ENCODE data around the gene PODNL1. TPM values are rescaled to one million over a fixed set of nuclear protein-coding genes. Genes with fewer than 3 reads are reported as not detected.

PODNL1 gene
- total RNA-seq, 1 donor from 2014 or later = 2.7 TPM

DNA sequence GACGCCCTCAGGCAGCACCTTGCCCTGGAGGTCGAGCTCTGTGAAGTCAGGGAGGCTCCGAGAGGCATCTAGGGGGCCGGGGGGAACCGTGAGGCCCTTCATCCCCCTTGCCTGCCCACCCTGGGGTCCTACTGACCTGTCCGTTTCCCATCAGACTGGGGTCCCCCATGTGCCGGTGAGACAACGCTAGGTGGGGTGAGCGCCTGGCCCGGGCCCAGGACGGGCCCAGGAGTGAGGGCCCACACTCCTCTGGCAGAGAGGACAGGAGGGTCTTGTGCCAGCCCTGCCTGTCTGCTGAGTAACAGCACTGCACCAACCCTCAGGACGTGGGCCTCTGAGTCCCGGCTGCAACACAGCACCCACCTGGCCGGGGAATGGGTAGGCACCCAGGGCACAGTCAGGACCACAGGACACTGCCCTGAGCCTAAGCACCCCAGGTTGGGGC is 28.5 kb upstream of the PODNL1 start:
- no peak for DNase-seq

DNA sequence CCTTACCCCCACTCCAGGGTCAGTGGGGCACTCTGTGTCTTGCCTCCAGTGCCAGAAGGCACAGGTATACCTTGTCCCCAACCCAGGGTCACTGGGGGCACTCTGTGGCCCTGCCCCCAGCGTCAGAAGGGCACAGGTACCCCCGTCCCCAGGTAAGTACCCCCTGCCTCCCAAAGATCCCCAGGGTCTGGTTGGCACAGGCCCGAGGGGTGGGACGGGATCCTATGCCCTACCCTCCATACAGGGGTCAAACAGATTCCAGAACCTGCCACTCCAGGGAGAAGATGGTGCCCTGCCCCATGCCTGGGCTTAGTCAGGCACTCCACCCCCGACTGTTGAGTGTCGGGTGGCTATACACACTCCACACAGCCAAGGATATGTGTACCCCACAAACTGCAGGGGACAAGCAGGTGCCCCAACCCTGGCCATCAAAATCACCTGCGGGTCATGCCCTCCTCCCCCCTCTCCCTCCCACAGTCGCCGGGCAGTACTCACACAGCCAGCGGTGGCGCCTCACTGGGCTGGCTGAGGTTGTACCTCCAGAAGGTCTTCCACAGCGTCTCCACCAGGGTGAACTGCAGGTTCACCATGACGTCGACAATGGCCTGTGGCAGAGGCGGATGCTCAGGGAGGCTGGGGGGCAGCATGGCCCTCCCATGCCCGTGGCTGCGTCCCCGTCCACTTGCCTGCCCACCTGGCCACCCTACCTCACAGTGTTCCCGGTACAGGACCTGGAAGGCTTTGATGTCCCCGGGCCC is 27.9 kb upstream of the PODNL1 start:
- DNase-seq (no peak), ATAC-seq (no peak)
- Histone ChIP-seq H3K4me3 (no peak overlapping the region), H3K4me1 (no peaks in the 10 kb centered on the region), H3K9me3 (no peaks in the 10 kb centered on the region), H3K27me3 (ENCODE audit: low read depth) (no peaks in the 10 kb centered on the region), H3K36me3 (peaks cover 98% of the 10 kb centered on the region), H3K27ac (no peak overlapping the region)
- TF ChIP-seq, protein P1, sequence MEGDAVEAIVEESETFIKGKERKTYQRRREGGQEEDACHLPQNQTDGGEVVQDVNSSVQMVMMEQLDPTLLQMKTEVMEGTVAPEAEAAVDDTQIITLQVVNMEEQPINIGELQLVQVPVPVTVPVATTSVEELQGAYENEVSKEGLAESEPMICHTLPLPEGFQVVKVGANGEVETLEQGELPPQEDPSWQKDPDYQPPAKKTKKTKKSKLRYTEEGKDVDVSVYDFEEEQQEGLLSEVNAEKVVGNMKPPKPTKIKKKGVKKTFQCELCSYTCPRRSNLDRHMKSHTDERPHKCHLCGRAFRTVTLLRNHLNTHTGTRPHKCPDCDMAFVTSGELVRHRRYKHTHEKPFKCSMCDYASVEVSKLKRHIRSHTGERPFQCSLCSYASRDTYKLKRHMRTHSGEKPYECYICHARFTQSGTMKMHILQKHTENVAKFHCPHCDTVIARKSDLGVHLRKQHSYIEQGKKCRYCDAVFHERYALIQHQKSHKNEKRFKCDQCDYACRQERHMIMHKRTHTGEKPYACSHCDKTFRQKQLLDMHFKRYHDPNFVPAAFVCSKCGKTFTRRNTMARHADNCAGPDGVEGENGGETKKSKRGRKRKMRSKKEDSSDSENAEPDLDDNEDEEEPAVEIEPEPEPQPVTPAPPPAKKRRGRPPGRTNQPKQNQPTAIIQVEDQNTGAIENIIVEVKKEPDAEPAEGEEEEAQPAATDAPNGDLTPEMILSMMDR (IDR thresholded peaks at IDR 0.05) = no peak
- intact Hi-C loops (cut with DNase I) = no loop called here

More for the DNA sequence above, 28.5 kb upstream of the PODNL1 start:
- Histone ChIP-seq H3K4me3 (no peak overlapping the region), H3K36me3 (peaks cover 97% of the 10 kb centered on the region), H3K27me3 (ENCODE audit: low read depth) (no peaks in the 10 kb centered on the region), H3K9me3 (no peaks in the 10 kb centered on the region), H3K4me1 (no peaks in the 10 kb centered on the region), H3K27ac (no peak overlapping the region)
- intact Hi-C loops (cut with DNase I) = no loop called here
- TF ChIP-seq, protein P1 (IDR thresholded peaks at IDR 0.05) = no peak
- peak in 1 of 2 donors; percentile 8 for ATAC-seq

DNA sequence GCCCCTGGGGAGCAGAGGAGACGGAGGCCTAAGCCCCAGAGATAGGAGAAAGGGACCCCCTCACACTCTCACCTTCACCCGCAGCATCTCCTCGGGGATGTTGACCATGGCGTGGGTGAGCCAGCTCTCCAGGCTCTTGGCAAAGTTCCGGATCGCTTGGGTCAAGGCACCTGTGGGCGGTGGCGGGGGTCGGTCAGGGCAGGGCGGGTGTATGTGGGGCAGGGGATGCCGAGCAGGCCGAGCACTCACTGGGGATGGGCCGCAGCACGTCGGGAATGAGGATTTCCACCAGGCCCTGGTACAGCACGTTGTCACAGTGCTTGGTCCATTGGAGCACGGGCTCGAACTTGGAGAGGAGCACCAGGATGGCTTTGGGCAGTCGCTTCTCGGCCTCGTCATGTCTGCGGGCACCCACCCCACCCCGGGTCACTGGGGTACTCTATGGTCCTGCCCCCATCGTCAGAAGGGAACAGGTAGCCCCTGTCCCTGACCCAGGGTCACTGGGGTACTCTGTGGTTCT is 27.2 kb upstream of the PODNL1 start:
- Histone ChIP-seq H3K27me3 (ENCODE audit: low read depth) (no peaks in the 10 kb centered on the region), H3K36me3 (peaks cover 99% of the 10 kb centered on the region), H3K27ac (no peak overlapping the region), H3K4me3 (no peak overlapping the region), H3K4me1 (no peaks in the 10 kb centered on the region), H3K9me3 (no peaks in the 10 kb centered on the region)
- TF ChIP-seq, protein P1 (IDR thresholded peaks at IDR 0.05) = no peak
- no peak for DNase-seq
- ATAC-seq = no peak
- intact Hi-C loops (cut with DNase I) = no loop called here

DNA sequence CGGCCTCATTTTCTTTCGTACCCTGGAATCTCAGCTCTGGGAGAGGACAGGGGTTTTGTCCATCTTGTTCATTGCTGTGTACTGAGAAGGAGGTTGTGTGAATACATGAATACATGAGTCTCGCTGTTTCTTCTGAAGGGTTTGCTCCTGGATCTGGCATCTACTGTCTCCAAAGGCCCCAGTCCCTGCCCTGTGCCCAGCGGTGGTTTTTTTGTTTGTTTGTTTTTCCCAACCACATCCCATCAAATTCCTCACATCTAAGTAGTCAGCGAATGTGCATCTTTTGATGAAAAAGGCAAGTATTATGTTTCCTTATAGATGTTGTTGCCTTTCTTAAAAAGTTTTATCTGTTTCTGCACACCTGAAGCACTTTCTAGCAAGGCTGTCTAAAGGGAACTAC is 26.6 kb upstream of the PODNL1 start:
- Histone ChIP-seq H3K4me1 (no peaks in the 10 kb centered on the region), H3K27me3 (ENCODE audit: low read depth) (no peaks in the 10 kb centered on the region), H3K27ac (no peak overlapping the region), H3K9me3 (no peaks in the 10 kb centered on the region), H3K4me3 (no peak overlapping the region), H3K36me3 (peaks cover 99% of the 10 kb centered on the region)
- TF ChIP-seq, protein P1 (IDR thresholded peaks at IDR 0.05) = no peak
- no peak for DNase-seq
- intact Hi-C loops (cut with DNase I) = no loop called here
- no peak for ATAC-seq

DNA sequence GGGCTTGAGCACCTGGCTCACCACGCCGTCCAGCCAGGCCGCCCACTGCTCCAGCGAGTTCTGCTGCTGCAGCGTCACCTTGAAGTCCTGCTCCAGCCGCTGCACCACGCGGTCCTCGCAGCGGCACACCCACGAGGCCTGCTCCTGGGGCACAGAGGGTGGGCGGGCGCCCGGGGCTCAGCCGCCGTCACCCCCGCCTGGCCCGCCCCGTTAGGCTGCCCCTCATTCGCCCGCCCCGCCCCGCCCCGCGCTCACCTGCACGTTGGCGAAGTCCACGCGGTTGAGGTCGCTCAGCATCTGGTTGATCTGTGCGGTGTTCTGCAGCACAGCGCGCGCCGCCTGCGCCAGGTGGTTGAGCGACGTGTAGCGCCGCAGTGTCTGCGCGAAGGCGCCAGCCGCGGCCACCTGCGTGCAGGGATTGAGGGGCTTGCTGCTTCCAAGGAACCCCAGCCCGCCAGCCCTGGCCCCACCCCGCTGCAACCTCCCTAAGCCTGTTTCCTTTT is 25.4 kb upstream of the PODNL1 start:
- TF ChIP-seq, protein P1 (IDR thresholded peaks at IDR 0.05) = no peak
- DNase-seq (no peak), ATAC-seq (peak in 1 of 2 donors; percentile 2)
- no peaks in the 10 kb centered on the region for H3K4me1 ChIP-seq
- no peaks in the 10 kb centered on the region for H3K27me3 ChIP-seq (ENCODE audit: low read depth)
- H3K36me3 ChIP-seq = peaks cover 99% of the 10 kb centered on the region
- intact Hi-C loops (cut with DNase I) = no loop called here
- no peak overlapping the region for H3K27ac ChIP-seq
- H3K9me3 ChIP-seq = no peaks in the 10 kb centered on the region
- no peak overlapping the region for H3K4me3 ChIP-seq
